ENCODE results near the gene SPATA13. TPM values are rescaled to one million over a fixed set of nuclear protein-coding genes. Genes with fewer than 3 reads are reported as not detected.

Gene SPATA13
- total RNA-seq, 4 donors from 2014 or later, result 20.0 to 47.4 (median 27.6) TPM

DNA sequence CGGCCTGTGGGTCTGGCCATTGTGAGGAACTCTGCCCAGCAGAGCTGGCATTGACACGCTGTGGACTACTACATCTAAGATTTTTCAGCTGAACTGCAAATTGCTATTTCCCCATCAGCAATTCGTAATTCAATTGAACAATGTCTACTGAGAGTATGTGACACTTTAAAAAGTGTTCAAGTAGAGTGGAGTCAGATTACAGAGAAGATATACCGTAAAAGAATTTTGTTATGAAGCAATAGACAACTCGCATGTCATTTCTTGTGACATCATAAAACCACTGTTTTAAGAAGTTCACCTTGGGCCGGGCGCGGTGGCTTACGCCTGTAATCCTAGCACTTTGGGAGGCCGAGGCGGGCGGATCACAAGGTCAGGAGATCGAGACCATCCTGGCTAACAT lies 116.3 kb downstream of the SPATA13 start:
- no peaks in the 10 kb centered on the region for H3K27me3 ChIP-seq
- H3K27ac ChIP-seq, result no peak overlapping the region
- TF ChIP-seq CTCF (IDR thresholded peaks at IDR 0.05) (no peak), POLR2A (IDR thresholded peaks at IDR 0.05) (no peak)
- H3K4me3 ChIP-seq, result no peak overlapping the region
- no peak for DNase-seq
- H3K4me1 ChIP-seq, result peaks cover 0 to 8% of the 10 kb centered on the region in 2 donors
- intact Hi-C loops (cut with DNase I; ENCODE audit: low total_unique reads), result no loop called here
- no peaks in the 10 kb centered on the region for H3K9me3 ChIP-seq
- no peaks in the 10 kb centered on the region for H3K36me3 ChIP-seq

DNA sequence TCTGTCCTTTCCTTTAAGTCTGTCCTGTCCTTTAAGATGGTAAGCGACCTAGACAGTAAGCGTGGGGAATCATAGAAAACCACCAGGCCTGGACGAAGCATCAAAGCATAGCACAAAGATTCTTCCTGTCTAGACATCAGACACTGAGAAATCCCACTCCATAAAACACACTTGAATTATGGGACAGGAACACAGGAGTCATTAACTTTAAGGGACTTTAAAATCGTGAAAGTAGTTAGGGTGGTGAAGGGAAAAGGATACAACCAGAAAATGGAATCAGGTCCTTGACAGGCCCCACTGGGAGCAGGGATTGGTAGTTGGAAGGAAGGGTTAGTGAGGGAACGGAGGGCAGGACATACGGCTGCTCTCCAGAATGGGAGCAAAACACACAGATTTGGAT lies 117.2 kb downstream of the SPATA13 start:
- Histone ChIP-seq H3K4me3 (no peak overlapping the region), H3K36me3 (no peaks in the 10 kb centered on the region), H3K9me3 (no peaks in the 10 kb centered on the region), H3K27me3 (no peaks in the 10 kb centered on the region), H3K27ac (no peak overlapping the region), H3K4me1 (peaks cover 0 to under 1% of the 10 kb centered on the region in 2 donors)
- TF ChIP-seq POLR2A (IDR thresholded peaks at IDR 0.05), result no peak
- no peak for TF ChIP-seq CTCF (IDR thresholded peaks at IDR 0.05)
- intact Hi-C loops (cut with DNase I; ENCODE audit: low total_unique reads), result no loop called here
- DNase-seq, result no peak

GRCh38 chr13:24279327-24280110 lies 119.0 kb downstream of the SPATA13 start:
- Histone ChIP-seq H3K9me3 (no peaks in the 10 kb centered on the region), H3K4me3 (no peak overlapping the region), H3K27ac (no peak overlapping the region), H3K27me3 (no peaks in the 10 kb centered on the region), H3K4me1 (no peaks in the 10 kb centered on the region), H3K36me3 (no peaks in the 10 kb centered on the region)
- intact Hi-C loops (cut with DNase I; ENCODE audit: low total_unique reads), result no loop called here
- TF ChIP-seq CTCF (IDR thresholded peaks at IDR 0.05) (no peak), POLR2A (IDR thresholded peaks at IDR 0.05) (no peak)
- no peak for DNase-seq

- TF ChIP-seq CTCF (IDR thresholded peaks at IDR 0.05) (no peak), POLR2A (IDR thresholded peaks at IDR 0.05) (no peak)
- Histone ChIP-seq H3K4me1 (no peaks in the 10 kb centered on the region), H3K9me3 (no peaks in the 10 kb centered on the region), H3K4me3 (no peak overlapping the region), H3K36me3 (no peaks in the 10 kb centered on the region), H3K27me3 (no peaks in the 10 kb centered on the region), H3K27ac (no peak overlapping the region)
- DNase-seq, result no peak
- intact Hi-C loops (cut with DNase I; ENCODE audit: low total_unique reads), result no loop called here
Observed at GRCh38 chr13:24280720-24281119, 120.2 kb downstream of the SPATA13 start.

DNA sequence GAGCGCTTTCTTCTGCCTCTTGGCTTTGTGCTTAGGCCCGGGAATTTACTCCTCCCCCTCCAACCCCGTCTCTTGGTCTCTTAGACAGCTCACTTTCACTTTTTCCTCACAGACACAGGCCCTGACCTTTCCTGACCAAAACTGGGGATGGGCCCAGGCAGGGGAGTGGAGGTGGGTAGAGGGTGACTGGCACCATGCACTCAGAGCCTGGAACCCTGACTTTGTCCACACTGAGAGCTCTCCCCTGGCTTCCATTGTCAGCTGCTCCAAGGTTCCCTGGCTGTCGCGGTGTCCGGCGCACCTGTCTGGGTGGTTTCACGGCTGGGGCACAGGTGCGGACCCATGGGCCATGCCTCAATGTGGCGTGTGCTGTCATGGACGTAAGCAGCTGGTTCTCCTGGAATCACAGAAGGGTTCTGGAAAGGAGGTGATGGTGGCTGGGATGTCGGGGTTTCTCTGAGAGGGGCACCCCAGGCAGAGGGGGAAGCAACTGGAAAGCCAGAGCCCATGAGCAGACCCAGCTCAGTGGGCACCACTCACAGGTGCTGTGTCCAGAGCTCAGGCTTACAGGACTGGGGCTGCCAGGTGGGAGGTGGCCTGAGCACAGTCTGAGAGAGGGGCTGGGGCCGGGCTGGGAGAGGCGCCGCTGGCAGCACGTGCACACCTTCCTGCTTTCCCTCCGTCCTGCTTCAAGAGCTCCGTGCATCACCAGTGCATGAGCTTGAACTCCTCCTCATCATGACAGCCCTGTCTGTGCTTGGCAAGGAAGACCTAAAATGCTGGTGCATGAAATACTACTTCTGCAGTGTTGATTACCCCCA lies 120.9 kb downstream of the SPATA13 start:
- intact Hi-C loops (cut with DNase I; ENCODE audit: low total_unique reads), result no loop called here
- H3K27ac ChIP-seq, result no peak overlapping the region
- DNase-seq, result no peak

More for the DNA sequence above, 120.9 kb downstream of the SPATA13 start:
- Histone ChIP-seq H3K27me3 (no peaks in the 10 kb centered on the region), H3K9me3 (no peaks in the 10 kb centered on the region), H3K36me3 (no peaks in the 10 kb centered on the region), H3K4me1 (no peaks in the 10 kb centered on the region), H3K4me3 (no peak overlapping the region)
- no peak for TF ChIP-seq POLR2A (IDR thresholded peaks at IDR 0.05)
- no peak for TF ChIP-seq CTCF (IDR thresholded peaks at IDR 0.05)

Measured in uterus (tissue), 4 donors.